H9 (cell line): ENCODE measurements around the gene ANO3. TPM values are rescaled to one million over a fixed set of nuclear protein-coding genes. Genes with fewer than 3 reads are reported as not detected.

Source experiments
- DNase-seq: peaks from one replicate; pipeline ENCODE4 v3.0.0-alpha.2; 2017
- H2AFZ ChIP-seq: one replicate; pipeline ENCODE4 v1.6.1; 2013; ENCODE audit warnings: mild to moderate bottlenecking, low read length, control low read depth, moderate library complexity
- H2AK5ac ChIP-seq: 2 replicates; pipeline ENCODE4 v1.6.1; 2013; ENCODE audit warnings: low read length, control low read depth, mixed read lengths; ENCODE audit not compliant: insufficient read length
- H2BK120ac ChIP-seq: one replicate; pipeline ENCODE4 v1.6.1; 2013; ENCODE audit warnings: low read depth, mild to moderate bottlenecking, low read length, control low read depth, inconsistent platforms; ENCODE audit not compliant: poor library complexity, severe bottlenecking
- H2BK12ac ChIP-seq: 2 replicates; pipeline ENCODE4 v1.6.1; 2013; ENCODE audit warnings: low read length, control low read depth, mixed read lengths, low read depth; ENCODE audit not compliant: insufficient read length
- H2BK15ac ChIP-seq: 2 replicates; pipeline ENCODE4 v1.6.1; 2013; ENCODE audit warnings: low read depth, low read length, control low read depth
- H2BK20ac ChIP-seq: one replicate; pipeline ENCODE4 v1.6.1; 2013; ENCODE audit warnings: low read depth, mild to moderate bottlenecking, low read length, control low read depth, inconsistent platforms; ENCODE audit not compliant: poor library complexity, severe bottlenecking
- H2BK5ac ChIP-seq: 2 replicates; pipeline ENCODE4 v1.6.1; 2013; ENCODE audit warnings: low read length, control low read depth, mixed read lengths; ENCODE audit not compliant: insufficient read length
- H3K14ac ChIP-seq: 2 replicates; pipeline ENCODE4 v1.6.1; 2013; ENCODE audit warnings: low read length, control low read depth; ENCODE audit not compliant: insufficient read depth
- H3K18ac ChIP-seq: 2 replicates; pipeline ENCODE4 v1.6.1; 2013; ENCODE audit warnings: low read depth, mild to moderate bottlenecking, mixed read lengths, low read length, control low read depth; ENCODE audit not compliant: insufficient read length
- H3K23ac ChIP-seq: 2 replicates; pipeline ENCODE4 v1.6.1; 2013; ENCODE audit warnings: low read length, control low read depth, mixed read lengths, low read depth; ENCODE audit not compliant: insufficient read length
- H3K23me2 ChIP-seq: 2 replicates; pipeline ENCODE4 v1.6.1; 2013; ENCODE audit warnings: low read depth, mild to moderate bottlenecking, mixed read lengths, low read length, control low read depth; ENCODE audit not compliant: insufficient read length, poor library complexity, severe bottlenecking
- H3K27ac ChIP-seq: 2 replicates; pipeline ENCODE4 v1.5.1; 2013; ENCODE audit warnings: low read length, control low read depth, mixed read lengths, low read depth; ENCODE audit not compliant: insufficient read length
- H3K27me3 ChIP-seq: 2 replicates; pipeline ENCODE4 v1.6.1; 2013; ENCODE audit warnings: low read length, control low read depth, inconsistent platforms; ENCODE audit not compliant: insufficient read depth
- H3K4ac ChIP-seq: 2 replicates; pipeline ENCODE4 v1.6.1; 2013; ENCODE audit warnings: low read depth, mild to moderate bottlenecking, control low read depth, inconsistent platforms, low read length, moderate library complexity
- H3K4me1 ChIP-seq: 2 replicates; pipeline ENCODE4 v1.6.1; 2013; ENCODE audit warnings: low read length, control low read depth, inconsistent platforms; ENCODE audit not compliant: insufficient read depth
- H3K4me2 ChIP-seq: 2 replicates; pipeline ENCODE4 v1.6.1; 2013; ENCODE audit warnings: low read length, control low read depth, mixed read lengths; ENCODE audit not compliant: insufficient read length, insufficient read depth
- H3K56ac ChIP-seq: 2 replicates; pipeline ENCODE4 v1.6.1; 2013; ENCODE audit warnings: low read depth, mild to moderate bottlenecking, mixed read lengths, low read length, control low read depth; ENCODE audit not compliant: insufficient read length
- H3K79me1 ChIP-seq: 2 replicates; pipeline ENCODE4 v1.6.1; 2013; ENCODE audit warnings: low read depth, mild to moderate bottlenecking, moderate library complexity, low read length, control low read depth, inconsistent platforms; ENCODE audit not compliant: insufficient read depth, poor library complexity, severe bottlenecking
- H3K79me2 ChIP-seq: 2 replicates; pipeline ENCODE4 v1.6.1; 2013; ENCODE audit warnings: low read length, control low read depth, inconsistent platforms; ENCODE audit not compliant: insufficient read depth
- H3K9ac ChIP-seq: 2 replicates; pipeline ENCODE4 v1.6.1; 2013; ENCODE audit warnings: low read length, control low read depth, mixed read lengths; ENCODE audit not compliant: insufficient read length; ENCODE audit errors: extremely low read depth
- H3K9me3 ChIP-seq: one replicate; pipeline ENCODE4 v1.6.1; 2013; ENCODE audit warnings: low read depth, low read length, inconsistent platforms; ENCODE audit not compliant: control insufficient read depth
- H3T11ph ChIP-seq: one replicate; pipeline ENCODE4 v1.6.1; 2013; ENCODE audit warnings: mild to moderate bottlenecking, low read length, control low read depth, inconsistent platforms
- H4K20me1 ChIP-seq: one replicate; pipeline ENCODE4 v1.6.1; 2013; ENCODE audit not compliant: control insufficient read depth, insufficient read length, insufficient read depth
- H4K5ac ChIP-seq: 2 replicates; pipeline ENCODE4 v1.6.1; 2013; ENCODE audit warnings: low read depth, mild to moderate bottlenecking, mixed read lengths, low read length, control low read depth; ENCODE audit not compliant: insufficient read length
- H4K8ac ChIP-seq: replicated peaks from 2 replicates; pipeline ENCODE4 v1.6.1; 2013; ENCODE audit warnings: low read length, control low read depth, mixed read lengths, low read depth; ENCODE audit not compliant: insufficient read length
- H4K91ac ChIP-seq: 2 replicates; pipeline ENCODE4 v1.6.1; 2013; ENCODE audit warnings: low read depth, mild to moderate bottlenecking, moderate library complexity, mixed read lengths, low read length, control low read depth; ENCODE audit not compliant: insufficient read length
- H3K27ac Mint-ChIP-seq, 3 experiments: 2 replicates in 2 of 3; 3 replicates in 1 of 3; pipeline ENCODE4 v1.8.0; 2020 to 2021; ENCODE audit warnings: mixed read lengths in 3 of 3, mild to moderate bottlenecking in 1 of 3, moderate library complexity in 1 of 3
- H3K27me3 Mint-ChIP-seq: 2 replicates; pipeline ENCODE4 v1.8.0; 2021; ENCODE audit warnings: low read depth, mild to moderate bottlenecking, moderate library complexity, mixed read lengths
- H3K36me3 Mint-ChIP-seq, 3 experiments: 2 replicates in 2 of 3; 3 replicates in 1 of 3; pipeline ENCODE4 v1.8.0; 2020 to 2021; ENCODE audit warnings: low read depth in 3 of 3, mixed read lengths in 3 of 3; ENCODE audit not compliant: insufficient read depth in 1 of 3
- H3K4me1 Mint-ChIP-seq, 2 experiments: 2 replicates each; pipeline ENCODE4 v1.8.0; 2020; ENCODE audit warnings: mixed read lengths in 2 of 2
- H3K4me3 Mint-ChIP-seq, 2 experiments: 2 replicates in 1 of 2; 3 replicates in 1 of 2; pipeline ENCODE4 v1.8.0; 2020 to 2021; ENCODE audit warnings: mild to moderate bottlenecking in 2 of 2, mixed read lengths in 2 of 2, moderate library complexity in 1 of 2
- H3K9me3 Mint-ChIP-seq, 2 experiments: 2 replicates in 1 of 2; 3 replicates in 1 of 2; pipeline ENCODE4 v1.8.0; 2020; ENCODE audit warnings: mild to moderate bottlenecking in 2 of 2, mixed read lengths in 2 of 2, moderate library complexity in 1 of 2
- WGBS: extraction: QIAGEN DNeasy Blood & Tissue Kit; methylation state at CpG from one replicate; pipeline ENCODE4 v1.1.7; 2013; ENCODE audit warnings: missing lambda C conversion rate, low lambda C conversion rate, mixed read lengths; ENCODE audit not compliant: insufficient read length; ENCODE audit errors: extremely low coverage; 5-methylcytosine and 5-hydroxymethylcytosine counted together
- total RNA-seq: library from RNA; stranded (reverse); gene quantifications from 2 replicates; pipeline ENCODE4 v1.2.1, GENCODE V29; 2021
- TF ChIP-seq, protein P1 (sequence below): fragments of 200-600 bp; sonication (generic); conservative IDR thresholded peaks from 3 replicates; pipeline ENCODE4 v1.8.0; 2021; ENCODE audit warnings: antibody characterized with exemption, mild to moderate bottlenecking

The ANO3 gene
- total RNA-seq, 1 experiment from 2014 or later, result not detected

DNA sequence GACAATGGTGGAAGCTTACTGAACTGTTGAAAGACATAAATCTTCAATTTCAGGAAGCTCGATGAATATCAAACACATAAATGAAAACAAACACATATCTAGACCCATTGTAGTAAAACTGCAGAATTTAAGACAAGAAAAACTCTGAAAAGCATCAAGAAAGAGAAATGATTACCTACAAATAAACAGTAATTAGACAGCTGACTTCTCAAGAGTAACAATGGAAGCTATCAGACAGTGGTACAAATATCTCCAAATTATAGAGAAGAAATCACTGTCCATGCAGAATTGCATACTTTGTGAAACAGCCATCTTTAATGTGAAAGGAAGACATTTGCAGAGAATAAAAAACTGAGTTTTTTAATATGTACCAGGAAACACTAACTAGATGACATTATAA is 45.7 kb downstream of the ANO3 start:
- Histone ChIP-seq H3K27me3 (no peaks in the 10 kb centered on the region), H3K23ac (no peak overlapping the region), H4K5ac (no peak overlapping the region), H2BK15ac (no peak overlapping the region), H2BK5ac (no peak overlapping the region), H3K4me1 (no peaks in the 10 kb centered on the region), H4K8ac (no peak overlapping the region), H2BK12ac (no peak overlapping the region), H3K56ac (no peak overlapping the region), H3K79me1 (no peaks in the 10 kb centered on the region), H3T11ph (no peak overlapping the region), H3K27ac (no peak overlapping the region), H3K4ac (no peak overlapping the region), H3K14ac (no peak overlapping the region), H3K18ac (no peak overlapping the region), H3K79me2 (no peaks in the 10 kb centered on the region), H2BK20ac (no peak overlapping the region), H4K91ac (no peak overlapping the region), H2AFZ (no peak overlapping the region), H3K9me3 (no peaks in the 10 kb centered on the region), H3K23me2 (no peaks in the 10 kb centered on the region), H2AK5ac (no peak overlapping the region), H2BK120ac (no peak overlapping the region), H4K20me1 (no peaks in the 10 kb centered on the region), H3K4me2 (no peak overlapping the region), H3K9ac (no peak overlapping the region)
- peaks cover 8 to 34% (median 16%) of the 10 kb centered on the region in 3 experiments for H3K36me3 Mint-ChIP-seq
- H3K27me3 Mint-ChIP-seq, result no peaks in the 10 kb centered on the region
- no peak overlapping the region for H3K4me3 Mint-ChIP-seq
- H3K9me3 Mint-ChIP-seq, result peaks cover 27 to 41% of the 10 kb centered on the region in 2 experiments
- no CpG with 5 or more reads among the region's 1 CpG for WGBS
- H3K27ac Mint-ChIP-seq, result no peak overlapping the region
- TF ChIP-seq, protein P1, sequence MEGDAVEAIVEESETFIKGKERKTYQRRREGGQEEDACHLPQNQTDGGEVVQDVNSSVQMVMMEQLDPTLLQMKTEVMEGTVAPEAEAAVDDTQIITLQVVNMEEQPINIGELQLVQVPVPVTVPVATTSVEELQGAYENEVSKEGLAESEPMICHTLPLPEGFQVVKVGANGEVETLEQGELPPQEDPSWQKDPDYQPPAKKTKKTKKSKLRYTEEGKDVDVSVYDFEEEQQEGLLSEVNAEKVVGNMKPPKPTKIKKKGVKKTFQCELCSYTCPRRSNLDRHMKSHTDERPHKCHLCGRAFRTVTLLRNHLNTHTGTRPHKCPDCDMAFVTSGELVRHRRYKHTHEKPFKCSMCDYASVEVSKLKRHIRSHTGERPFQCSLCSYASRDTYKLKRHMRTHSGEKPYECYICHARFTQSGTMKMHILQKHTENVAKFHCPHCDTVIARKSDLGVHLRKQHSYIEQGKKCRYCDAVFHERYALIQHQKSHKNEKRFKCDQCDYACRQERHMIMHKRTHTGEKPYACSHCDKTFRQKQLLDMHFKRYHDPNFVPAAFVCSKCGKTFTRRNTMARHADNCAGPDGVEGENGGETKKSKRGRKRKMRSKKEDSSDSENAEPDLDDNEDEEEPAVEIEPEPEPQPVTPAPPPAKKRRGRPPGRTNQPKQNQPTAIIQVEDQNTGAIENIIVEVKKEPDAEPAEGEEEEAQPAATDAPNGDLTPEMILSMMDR, result no peak
- H3K4me1 Mint-ChIP-seq, result no peaks in the 10 kb centered on the region
- DNase-seq, result no peak
